NCI-H82 treated with DMSO at 0.1 percent for 48 hours (cell line): Measurements from ENCODE around the gene HYLS1.
"Not testable (repeated sequence)": the region's sequence is repeated elsewhere in the genome, so short reads cannot be mapped to it uniquely, and the experiment has no call there.

Experiments used
- DNase-seq: peaks from one replicate; lab custom pipeline; 2025; ENCODE audit not compliant: unreplicated experiment; lab: John Stamatoyannopoulos, UW

Gene HYLS1, protein sequence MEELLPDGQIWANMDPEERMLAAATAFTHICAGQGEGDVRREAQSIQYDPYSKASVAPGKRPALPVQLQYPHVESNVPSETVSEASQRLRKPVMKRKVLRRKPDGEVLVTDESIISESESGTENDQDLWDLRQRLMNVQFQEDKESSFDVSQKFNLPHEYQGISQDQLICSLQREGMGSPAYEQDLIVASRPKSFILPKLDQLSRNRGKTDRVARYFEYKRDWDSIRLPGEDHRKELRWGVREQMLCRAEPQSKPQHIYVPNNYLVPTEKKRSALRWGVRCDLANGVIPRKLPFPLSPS

DNA sequence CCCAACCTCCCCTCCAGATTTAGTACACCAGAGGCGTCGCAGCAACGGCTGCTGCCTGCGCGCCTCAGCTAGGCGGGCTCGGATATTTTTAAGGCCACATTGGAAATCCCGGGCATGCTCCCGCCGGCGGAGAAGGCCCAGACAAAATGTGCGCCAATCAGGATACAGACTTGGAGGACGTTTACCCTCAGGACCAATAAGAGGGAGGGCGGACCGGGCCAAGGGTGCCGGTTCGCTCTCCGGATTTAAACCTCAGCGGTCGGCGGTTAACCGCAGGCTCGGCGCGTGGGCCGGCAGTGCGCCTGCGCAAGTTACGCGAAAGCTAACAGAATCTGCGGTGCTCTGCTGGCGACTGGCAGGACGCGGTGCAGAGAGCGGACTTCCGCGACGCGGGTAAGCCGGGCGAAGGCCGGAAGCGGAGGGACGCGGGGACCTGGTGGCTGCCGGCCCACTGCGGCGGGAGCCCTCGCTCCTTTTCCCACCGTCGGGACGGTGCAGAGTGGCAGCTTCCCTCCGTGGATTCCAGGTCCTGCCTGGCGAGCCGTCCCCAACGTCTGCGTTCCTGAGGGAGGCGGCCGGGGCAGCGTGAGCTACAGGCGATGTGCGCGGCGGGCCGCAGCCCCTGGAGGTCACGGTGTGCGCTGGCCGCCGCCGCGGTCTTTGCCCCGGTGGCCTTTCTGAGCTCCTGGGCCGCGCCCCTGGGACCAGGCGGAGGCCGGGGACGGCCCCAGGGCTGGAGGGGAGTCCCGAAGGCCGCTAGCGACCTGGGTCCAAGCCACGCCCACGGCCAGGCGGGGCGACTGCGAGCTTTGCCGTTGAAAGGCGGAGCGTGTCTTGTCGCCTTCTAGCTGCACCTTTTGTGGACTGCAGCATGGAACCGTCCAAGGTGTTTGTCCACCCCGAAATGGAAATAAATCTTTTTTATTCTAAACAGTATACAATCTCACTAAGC lies at the start of gene HYLS1:
HYLS1 (plus strand) TSS at position 296 of the 952 bp plus-strand sequence. CDS start 11,701 bp downstream, outside the sequence.
- DNase-seq, result no peak

DNA sequence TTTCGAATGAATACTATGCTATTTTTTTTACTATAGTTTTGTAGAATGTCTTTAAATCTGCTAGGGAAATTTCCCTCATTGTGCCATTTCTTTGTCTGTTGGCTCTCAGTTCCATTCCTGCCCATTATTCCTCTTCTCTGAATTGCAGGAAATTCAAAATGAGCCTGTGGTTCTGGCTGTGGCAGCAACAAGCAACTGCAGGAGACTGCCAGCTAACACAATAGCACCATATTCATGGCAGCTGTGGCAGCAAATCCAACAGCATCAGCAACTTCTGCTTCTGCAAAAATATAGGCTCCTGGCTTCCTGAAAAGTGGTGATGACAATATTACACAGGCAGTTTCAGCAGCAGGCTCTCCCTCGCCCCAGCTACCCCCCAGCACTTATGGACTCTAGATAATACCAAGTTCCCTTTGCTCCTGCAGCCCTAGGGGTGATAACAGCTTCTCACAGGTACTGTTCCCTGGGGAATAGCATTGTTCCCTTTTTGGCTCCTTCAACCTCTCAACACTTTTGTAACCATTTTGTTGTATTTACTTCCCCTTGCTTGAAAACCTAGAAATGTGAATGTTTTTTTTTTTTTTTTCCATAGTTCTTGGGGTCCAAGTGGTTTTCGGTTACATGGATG lies 45.0 kb upstream of the HYLS1 start:
- no peak for DNase-seq

DNA sequence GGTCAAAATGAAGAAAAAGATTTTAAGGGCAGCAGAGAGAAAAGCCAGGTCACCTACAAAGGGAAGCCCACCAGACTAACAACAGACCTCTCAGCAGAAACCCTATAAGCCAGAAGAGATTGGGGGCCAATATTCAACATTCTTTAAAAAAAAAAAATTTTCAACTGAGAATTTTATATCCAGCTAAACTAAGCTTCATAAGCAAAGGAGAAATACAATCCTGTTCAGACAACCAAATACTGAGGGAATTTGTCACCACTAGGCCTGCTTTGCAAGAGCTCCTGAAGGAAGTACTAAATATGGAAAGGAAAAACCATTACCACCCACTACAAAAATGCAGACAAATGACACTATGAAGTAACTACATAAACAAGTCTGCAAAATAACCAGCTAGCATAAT lies 41.3 kb upstream of the HYLS1 start:
- DNase-seq, result no peak

DNA sequence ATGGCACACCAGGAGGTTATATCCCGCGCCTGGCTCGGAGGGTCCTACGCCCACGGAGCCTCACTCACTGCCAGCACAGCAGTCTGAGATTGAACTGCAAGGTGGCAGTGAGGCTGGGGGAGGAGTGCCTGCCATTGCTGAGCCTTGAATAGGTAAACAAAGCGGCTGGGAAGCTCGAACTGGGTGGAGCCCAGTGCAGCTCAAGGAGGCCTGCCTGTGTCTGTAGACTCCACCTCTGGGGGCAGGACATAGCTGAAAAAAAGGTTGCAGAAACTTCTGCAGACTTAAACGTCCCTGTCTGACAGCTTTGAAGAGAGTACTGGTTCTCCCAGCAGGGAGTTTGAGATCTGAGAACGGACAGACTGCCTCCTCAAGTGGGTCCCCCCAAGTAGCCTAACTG lies 29.8 kb upstream of the HYLS1 start:
- DNase-seq, result not testable (repeated sequence)

DNA sequence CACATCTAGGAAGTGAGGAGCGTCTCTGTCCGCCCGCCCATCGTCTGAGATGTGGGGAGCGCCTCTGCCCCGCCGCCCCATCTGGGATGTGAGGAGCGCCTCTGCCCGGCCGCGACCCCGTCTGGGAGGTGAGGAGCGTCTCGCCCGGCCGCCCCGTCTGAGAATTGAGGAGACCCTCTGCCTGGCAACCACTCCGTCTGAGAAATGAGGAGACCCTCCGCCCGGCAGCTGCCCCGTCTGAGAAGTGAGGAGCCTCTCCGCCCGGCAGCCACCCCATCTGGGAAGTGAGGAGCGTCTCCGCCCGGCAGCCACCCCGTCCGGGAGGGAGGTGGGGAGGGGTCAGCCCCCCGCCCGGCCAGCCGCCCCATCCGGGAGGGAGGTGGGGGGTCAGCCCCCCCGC lies 24.7 kb upstream of the HYLS1 start:
- DNase-seq, result not testable (repeated sequence)

DNA sequence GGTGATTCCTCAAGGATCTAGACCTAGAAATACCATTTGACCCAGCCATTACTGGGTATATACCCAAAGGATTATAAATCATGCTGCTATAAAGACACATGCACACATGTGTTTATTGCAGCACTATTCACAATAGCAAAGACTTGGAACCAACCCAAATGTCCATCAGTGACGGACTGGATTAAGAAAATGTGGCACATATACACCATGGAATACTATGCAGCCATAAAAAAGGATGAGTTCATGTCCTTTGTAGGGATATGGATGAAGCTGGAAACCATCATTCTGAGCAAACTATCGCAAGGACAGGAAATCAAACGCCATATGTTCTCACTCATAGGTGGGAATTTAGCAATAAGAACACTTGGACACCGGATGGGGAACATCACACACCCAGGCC lies 22.1 kb upstream of the HYLS1 start:
- not testable (repeated sequence) for DNase-seq

DNA sequence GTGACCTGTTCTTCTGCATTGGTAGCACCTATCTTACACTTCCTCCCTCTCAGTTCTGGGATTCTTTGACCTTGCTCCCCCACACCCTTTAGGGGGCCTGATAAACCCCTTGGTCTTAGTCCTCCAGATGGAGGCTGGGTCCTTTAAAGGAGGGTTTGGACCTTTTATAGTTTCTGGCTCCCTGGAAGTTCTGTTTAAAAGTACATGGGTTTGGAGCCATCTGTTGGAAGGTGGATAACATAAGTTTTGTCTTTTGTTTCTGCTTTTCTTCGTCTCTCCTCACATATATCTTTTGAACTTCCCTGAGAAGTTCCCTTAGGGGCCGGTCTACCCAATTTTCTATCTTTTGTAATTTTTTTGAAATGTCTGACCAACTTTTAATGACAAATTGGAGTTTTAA lies 17.9 kb upstream of the HYLS1 start:
- DNase-seq, result no peak

DNA sequence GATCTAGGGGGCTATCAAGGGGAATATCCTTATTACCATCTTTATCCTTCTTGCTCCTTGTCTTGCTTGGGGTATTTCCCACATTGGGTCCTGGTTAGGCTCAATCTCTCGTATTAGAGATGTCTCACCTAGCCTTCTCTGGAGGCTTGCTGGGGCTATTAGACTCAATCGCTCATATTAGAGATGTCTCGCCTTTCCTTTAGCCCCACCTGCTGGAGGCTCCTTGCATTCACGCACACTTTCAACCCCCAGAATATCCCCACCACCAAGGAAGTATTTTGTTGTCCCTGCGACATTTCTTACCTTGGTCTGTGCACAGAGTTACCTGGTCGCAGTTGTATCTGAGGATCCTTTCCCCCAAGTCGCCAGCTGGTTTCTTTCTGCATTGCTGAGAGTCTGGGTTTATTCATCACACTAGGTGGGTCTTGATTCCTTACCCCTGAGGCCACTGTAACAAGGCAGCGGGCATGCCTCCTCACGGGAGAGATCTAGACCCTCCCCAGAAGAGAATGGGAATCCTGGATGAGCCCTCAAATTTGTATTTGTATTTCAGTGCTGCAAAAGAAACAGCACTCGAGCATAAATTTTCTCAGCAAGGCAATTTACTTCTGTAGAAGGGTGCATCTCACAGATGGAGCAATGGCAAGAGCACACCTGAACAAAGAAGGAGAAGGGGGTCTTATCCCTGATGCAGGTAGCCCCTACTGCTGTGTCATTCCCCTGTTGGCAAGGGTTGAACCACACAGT lies 15.9 kb upstream of the HYLS1 start:
- DNase-seq, result peak; percentile 16

DNA sequence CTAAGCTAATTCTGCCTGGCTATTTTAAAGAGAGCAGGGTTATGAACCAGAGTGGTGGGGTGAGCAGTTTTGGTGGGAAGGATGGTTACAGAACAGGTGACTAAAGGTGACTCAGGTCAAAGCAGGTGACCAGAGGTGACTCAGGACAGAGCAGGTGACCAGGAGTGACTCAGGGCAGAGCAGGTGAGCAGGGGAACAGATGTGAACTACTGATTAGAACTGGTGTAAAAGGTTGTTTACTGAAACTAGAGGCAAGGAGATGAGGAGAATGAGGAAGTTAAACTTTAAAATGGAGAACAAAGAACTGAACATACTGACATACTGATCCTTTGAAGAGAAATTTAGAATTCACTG lies 15.4 kb upstream of the HYLS1 start:
- DNase-seq, result no peak

DNA sequence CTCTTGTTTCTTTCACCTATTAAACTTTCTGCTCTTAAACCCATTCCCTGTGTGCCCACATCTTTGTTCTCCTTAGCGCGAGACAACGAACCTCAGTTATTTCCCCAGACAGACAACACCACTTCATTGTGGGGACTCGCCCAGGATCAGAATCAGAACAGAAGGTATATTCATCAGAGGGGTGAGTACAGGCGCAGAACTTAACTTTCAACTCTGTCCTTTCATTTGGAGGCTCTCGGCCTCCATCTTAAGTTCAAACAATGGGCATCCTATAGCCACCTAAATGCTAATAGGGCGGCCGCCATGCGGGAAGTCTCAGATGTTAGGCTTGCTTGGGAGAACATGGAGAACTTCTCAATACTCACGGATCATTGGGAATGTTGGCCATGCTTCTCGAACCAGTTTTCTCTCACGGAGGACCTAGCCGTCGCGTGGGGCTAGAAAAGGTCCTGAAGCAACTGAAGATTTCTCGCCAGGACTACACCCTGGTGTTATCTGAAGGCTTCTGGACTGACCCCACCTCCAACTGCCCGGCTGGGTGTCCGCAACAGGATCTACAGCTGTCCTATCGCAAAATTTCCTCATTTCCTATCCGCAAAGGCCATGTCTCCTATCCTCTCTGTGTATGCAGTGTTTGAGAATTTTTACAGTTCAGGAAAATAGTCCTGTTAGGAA lies 13.4 kb upstream of the HYLS1 start:
- no peak for DNase-seq

DNA sequence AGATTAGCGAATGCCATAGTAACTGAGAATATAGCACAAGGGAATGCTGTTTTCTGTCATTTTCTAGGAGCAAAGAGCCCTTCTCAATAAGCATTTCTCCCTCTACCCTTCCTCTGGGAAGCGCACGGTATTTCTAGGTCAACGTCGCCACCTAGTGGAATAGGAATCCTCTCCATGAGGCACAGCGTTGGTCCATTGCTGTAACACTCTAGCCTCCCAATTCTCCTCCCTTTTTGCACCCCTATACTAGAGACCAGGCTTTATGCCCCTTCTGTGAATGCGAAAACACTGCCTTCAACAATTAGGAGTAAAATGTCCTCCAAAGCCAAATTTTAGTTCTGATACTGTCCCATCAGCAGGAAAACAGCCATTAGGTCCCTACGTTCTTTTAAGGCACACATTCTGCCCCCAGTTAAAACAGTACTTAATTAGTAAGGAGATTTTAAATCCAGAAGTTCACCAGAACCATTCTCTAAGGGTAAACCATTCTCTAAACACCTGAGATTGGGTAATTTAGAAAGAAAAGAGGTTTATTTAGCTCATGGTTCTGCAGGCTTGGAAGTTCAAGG lies 12.8 kb upstream of the HYLS1 start:
- peak; percentile 27 for DNase-seq

DNA sequence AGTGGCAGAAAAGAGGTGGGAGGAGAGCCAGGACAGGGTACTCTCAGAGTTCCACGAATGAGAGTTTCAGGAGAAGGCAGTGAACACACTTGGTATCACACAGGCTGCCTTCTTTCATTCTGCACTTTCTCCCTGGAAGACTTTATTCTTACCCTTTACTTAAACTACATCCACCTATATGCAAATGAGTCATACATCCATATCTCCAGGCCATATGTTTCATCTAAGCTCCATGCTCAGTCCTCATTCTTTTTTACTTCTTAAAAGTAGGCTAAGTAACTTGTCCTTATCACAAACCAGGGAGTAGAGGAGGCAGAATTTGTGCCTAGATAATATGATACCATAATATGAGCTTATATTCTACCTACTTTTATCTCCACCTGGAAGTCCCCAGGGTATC lies 6.2 kb upstream of the HYLS1 start:
- DNase-seq, result no peak

DNA sequence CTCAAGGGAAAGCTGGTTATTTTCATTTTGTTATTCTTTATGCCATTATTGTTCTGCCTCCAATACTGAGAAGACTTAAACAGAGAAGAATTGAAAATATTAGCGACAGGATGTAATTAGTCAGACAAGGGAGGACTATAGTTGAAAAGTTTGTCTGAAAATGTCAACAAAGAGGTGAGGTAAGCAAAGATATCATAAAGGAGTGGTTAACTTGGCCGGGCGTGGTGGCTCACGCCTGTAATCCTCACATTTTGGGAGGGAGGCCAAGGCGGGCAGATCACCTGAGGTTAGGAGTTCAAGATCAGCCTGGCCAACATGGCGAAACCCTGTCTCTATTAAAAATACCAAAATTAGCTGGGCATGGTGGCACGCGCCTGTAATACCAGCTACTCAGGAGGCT lies 4.1 kb upstream of the HYLS1 start:
- no peak for DNase-seq

DNA sequence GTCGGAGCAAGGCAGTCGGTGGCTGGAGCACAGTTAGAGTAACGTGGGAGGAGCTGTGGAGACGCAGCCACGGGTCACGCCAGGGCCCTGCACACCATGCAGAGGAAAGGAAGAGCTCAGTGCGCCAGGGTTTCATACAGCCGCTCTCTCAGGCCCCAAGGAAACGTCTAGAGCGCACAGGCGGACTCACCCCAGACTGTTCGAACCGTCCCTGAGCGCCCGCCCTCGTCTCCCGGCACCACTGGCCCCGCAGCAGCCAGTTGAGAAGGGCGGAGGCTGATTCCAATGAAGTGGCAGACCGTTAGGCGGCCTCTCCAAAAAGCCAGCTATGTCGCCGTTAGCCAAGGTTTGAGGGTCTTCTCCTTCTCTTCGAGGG lies 483 bp upstream of the HYLS1 start:
- no peak for DNase-seq

DNA sequence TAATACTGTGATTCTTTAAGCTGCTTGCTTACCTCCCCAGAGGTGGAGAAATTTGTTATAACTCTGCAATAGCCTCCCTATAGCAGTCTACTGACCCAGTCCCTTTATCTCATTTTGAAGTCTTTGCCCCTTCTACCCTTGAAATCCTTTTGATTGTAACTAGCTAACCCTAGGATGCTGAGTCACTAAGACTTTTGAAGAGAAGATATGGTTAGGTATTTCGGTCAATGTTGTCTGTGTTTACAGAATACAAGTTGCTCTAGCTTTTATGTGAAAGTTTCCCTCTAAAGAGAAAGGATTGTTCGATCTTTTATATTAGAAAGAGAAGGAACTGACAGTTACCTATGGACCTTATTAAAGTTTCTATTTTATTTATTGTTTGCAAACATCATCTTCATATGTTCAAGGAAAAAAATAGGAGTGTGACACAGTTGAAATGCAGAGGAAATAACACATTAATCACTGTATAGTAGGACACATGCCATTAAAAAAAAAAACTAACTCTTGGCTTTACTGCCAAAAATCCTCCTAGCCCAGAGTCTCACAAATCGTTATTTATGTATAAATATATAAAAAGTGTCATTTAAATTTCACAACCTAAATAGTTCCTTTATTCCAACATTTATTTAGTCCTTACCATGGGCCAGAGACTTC lies 3.1 kb downstream of the HYLS1 start:
- DNase-seq, result no peak

DNA sequence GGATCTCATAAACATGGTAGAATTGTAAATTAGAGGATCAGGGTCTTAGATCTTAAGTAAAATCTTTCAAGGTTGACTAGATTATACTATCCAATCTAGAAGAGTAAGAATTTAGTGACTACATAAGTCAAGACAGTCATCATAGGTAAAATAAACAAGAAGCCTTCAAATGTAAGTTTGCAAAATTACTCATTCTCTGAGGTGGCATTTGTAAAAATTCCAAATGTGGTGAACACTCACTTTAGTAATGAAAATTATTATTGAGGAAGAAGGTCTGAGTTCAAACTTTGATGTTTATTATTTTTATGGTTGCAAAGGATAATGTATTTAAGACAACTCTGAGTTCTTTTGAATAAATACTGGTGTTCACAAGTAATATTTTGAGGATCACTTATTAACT lies 4.6 kb downstream of the HYLS1 start:
- no peak for DNase-seq

DNA sequence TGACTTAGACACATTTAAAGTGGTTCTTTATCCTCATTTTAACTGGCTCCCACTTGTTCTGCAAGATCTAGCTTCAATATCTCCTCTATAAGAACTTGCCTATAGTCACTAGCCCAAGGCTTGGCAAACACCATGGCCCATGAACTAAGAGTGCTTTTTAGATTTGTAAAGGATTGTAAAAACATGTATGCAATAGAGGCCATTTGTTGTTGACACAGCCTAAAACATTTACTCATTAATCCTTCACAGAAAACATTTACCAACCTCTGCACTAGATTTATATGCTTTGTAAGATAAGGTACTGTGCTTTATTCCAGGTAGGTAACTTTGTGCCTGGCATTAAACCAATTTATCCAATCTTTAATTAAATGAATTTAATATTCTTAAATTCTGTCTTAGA lies 5.5 kb downstream of the HYLS1 start:
- no peak for DNase-seq

DNA sequence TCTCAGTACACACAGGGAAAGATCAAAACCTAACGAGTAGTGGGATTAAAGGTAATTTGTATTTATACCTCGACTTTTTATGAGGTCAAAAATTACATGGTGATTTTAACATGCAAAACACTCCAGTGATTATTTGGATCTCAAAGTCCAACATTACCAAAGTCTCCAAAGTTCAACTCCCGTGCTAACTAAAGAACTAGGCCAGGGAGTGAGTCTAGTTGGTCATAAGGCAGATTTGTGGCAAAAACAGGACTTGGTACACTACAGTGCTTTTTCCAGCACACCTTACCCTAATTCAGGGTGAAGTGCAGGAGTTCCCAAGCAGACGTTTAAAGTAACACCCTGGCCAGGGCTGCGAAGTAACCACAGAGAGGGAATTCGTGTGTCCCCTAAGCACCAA lies 14.4 kb downstream of the HYLS1 start:
- no peak for DNase-seq

DNA sequence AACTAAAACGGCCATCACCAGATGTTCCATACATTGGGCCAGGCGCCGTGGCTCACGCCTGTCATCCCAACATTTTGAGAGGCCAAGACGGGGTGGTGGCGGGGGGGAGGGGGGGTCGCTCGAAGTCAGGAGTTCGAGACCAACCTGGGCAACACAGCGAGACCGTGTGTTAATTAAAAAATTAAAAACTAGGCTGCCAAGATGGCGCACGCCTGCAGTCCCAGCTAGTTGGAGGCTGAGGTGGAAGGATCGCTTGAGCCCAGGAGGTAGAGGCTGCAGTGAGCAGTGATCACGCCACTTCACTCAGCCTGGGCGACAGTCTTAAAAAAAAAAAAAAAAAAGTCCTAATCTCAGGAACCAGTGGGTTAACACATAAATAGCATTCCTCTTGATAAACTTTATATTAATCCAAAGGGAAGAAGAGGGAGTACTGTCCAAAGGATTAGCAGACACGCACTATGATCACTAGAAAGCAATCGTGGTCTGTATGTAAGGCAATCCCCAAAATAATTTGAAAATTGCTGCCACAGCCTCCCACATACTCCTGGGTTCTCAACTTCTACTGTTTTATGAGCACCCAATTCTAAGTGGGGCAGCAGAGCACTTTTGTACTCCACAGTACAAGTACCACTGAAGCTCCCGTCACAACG lies 14.9 kb downstream of the HYLS1 start:
- DNase-seq, result no peak
